ENCODE data around the gene CYB561D1. TPM values are rescaled to one million over a fixed set of nuclear protein-coding genes. Genes with fewer than 3 reads are reported as not detected.

Gene CYB561D1
- total RNA-seq, 1 donor: 10.5 TPM

DNA sequence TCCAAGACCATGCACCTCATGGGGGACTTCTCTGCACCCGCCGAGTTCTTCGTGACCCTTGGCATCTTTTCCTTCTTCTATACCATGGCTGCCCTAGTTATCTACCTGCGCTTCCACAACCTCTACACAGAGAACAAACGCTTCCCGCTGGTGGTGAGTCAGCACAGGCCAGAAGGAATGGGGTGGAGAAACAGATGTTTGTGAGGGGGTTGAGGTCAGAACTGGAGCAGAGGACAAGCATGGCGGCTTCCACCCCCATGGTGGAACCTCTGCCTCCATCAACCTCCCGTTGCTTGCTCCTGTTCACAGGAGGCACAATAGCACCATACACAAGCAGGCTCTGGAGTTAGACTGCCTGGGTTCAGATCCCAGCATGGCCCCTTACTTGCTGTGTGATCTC is 17.1 kb upstream of the CYB561D1 start:
- Histone ChIP-seq H3K9me3 (ENCODE audit: low read depth, low read length) (no peaks in the 10 kb centered on the region), H3K4me2 (ENCODE audit: insufficient read depth, low read length) (no peak overlapping the region), H3K27ac (ENCODE audit: low read depth, low read length) (no peak overlapping the region), H4K20me1 (ENCODE audit: insufficient read depth, low read length) (no peaks in the 10 kb centered on the region), H3K4me1 (ENCODE audit: insufficient read depth, low read length) (no peaks in the 10 kb centered on the region), H2AFZ (ENCODE audit: low read length) (no peak overlapping the region), H3K4me3 (ENCODE audit: insufficient read depth, low read length) (no peak overlapping the region), H3K36me3 (ENCODE audit: insufficient read depth, low read length) (no peaks in the 10 kb centered on the region), H3K79me2 (ENCODE audit: insufficient read depth, low read length) (no peaks in the 10 kb centered on the region), H3K27me3 (ENCODE audit: insufficient read depth, low read length) (peaks cover 21% of the 10 kb centered on the region)
- DNase-seq (ENCODE audit: insufficient read length, low spot score, missing footprints): peak; percentile 59
- TF ChIP-seq, protein P1, sequence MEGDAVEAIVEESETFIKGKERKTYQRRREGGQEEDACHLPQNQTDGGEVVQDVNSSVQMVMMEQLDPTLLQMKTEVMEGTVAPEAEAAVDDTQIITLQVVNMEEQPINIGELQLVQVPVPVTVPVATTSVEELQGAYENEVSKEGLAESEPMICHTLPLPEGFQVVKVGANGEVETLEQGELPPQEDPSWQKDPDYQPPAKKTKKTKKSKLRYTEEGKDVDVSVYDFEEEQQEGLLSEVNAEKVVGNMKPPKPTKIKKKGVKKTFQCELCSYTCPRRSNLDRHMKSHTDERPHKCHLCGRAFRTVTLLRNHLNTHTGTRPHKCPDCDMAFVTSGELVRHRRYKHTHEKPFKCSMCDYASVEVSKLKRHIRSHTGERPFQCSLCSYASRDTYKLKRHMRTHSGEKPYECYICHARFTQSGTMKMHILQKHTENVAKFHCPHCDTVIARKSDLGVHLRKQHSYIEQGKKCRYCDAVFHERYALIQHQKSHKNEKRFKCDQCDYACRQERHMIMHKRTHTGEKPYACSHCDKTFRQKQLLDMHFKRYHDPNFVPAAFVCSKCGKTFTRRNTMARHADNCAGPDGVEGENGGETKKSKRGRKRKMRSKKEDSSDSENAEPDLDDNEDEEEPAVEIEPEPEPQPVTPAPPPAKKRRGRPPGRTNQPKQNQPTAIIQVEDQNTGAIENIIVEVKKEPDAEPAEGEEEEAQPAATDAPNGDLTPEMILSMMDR (IDR thresholded peaks at IDR 0.05; ENCODE audit: extremely low read depth, low read depth, low read length): no peak

DNA sequence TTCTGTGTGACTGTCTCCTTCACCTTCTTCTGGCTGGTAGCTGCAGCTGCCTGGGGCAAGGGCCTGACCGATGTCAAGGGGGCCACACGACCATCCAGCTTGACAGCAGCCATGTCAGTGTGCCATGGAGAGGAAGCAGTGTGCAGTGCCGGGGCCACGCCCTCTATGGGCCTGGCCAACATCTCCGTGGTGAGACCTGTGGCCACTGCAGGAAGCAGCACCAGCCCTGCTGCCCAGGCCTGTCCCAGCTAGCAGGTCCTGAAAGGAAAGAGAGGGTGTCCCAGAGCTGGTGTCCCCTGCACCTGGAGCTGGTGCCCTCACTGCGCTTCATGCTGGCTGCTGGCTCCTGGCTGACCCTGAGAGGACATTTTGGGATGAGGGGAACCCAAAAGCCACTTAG is 16.1 kb upstream of the CYB561D1 start:
- H4K20me1 ChIP-seq (ENCODE audit: insufficient read depth, low read length): no peaks in the 10 kb centered on the region
- DNase-seq (ENCODE audit: insufficient read length, low spot score, missing footprints): no peak
- peaks cover under 1% of the 10 kb centered on the region for H3K4me1 ChIP-seq (ENCODE audit: insufficient read depth, low read length)
- H3K4me2 ChIP-seq (ENCODE audit: insufficient read depth, low read length): no peak overlapping the region
- no peak overlapping the region for H3K4me3 ChIP-seq (ENCODE audit: insufficient read depth, low read length)
- H3K36me3 ChIP-seq (ENCODE audit: insufficient read depth, low read length): no peaks in the 10 kb centered on the region
- H3K9me3 ChIP-seq (ENCODE audit: low read depth, low read length): no peaks in the 10 kb centered on the region
- TF ChIP-seq, protein P1 (IDR thresholded peaks at IDR 0.05; ENCODE audit: extremely low read depth, low read depth, low read length): no peak
- peaks cover 25% of the 10 kb centered on the region for H3K27me3 ChIP-seq (ENCODE audit: insufficient read depth, low read length)
- H3K79me2 ChIP-seq (ENCODE audit: insufficient read depth, low read length): no peaks in the 10 kb centered on the region
- H2AFZ ChIP-seq (ENCODE audit: low read length): no peak overlapping the region
- no peak overlapping the region for H3K27ac ChIP-seq (ENCODE audit: low read depth, low read length)

DNA sequence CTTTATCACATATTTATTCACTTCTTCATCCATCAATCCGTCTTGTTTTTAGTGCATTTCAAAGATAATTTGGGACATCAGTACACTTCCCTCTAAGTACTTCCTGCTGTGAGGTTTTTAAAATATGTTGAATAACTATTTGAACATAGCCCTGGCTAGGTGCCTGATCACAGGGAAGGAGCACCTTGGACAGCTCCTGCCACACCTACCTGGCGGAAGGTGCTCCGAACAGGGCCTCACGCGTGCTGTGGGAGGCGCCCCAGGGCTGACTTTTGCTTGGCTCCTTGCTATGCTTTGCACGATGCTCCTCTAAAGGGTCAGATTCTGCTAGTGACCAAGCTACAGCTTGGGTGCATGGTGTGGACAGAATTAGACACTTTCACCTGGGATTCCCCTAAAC is 15.1 kb upstream of the CYB561D1 start:
- Histone ChIP-seq H2AFZ (ENCODE audit: low read length) (no peak overlapping the region), H3K9me3 (ENCODE audit: low read depth, low read length) (no peaks in the 10 kb centered on the region), H3K36me3 (ENCODE audit: insufficient read depth, low read length) (no peaks in the 10 kb centered on the region), H3K27me3 (ENCODE audit: insufficient read depth, low read length) (peaks cover 23% of the 10 kb centered on the region), H3K4me2 (ENCODE audit: insufficient read depth, low read length) (no peak overlapping the region), H3K27ac (ENCODE audit: low read depth, low read length) (no peak overlapping the region), H3K4me1 (ENCODE audit: insufficient read depth, low read length) (peaks cover 7% of the 10 kb centered on the region), H3K79me2 (ENCODE audit: insufficient read depth, low read length) (no peaks in the 10 kb centered on the region), H4K20me1 (ENCODE audit: insufficient read depth, low read length) (no peaks in the 10 kb centered on the region), H3K4me3 (ENCODE audit: insufficient read depth, low read length) (no peak overlapping the region)
- TF ChIP-seq, protein P1 (IDR thresholded peaks at IDR 0.05; ENCODE audit: extremely low read depth, low read depth, low read length): no peak
- DNase-seq (ENCODE audit: insufficient read length, low spot score, missing footprints): peak; percentile 53

DNA sequence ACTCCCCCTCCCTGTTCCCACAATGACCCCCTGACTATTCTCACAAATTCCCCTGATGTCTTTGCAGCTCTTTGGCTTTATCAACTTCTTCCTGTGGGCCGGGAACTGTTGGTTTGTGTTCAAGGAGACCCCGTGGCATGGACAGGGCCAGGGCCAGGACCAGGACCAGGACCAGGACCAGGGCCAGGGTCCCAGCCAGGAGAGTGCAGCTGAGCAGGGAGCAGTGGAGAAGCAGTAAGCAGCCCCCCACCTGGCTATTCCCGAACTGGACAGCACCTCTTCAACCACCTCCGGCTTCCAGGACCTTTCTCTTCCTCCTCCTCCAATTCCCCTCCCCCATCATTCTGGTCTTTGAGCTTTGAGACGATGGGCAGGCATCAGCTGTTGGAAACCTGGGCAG is 14.6 kb upstream of the CYB561D1 start:
- H2AFZ ChIP-seq (ENCODE audit: low read length): no peak overlapping the region
- peaks cover 7% of the 10 kb centered on the region for H3K4me1 ChIP-seq (ENCODE audit: insufficient read depth, low read length)
- H3K4me2 ChIP-seq (ENCODE audit: insufficient read depth, low read length): no peak overlapping the region
- no peaks in the 10 kb centered on the region for H3K36me3 ChIP-seq (ENCODE audit: insufficient read depth, low read length)
- peaks cover 23% of the 10 kb centered on the region for H3K27me3 ChIP-seq (ENCODE audit: insufficient read depth, low read length)
- DNase-seq (ENCODE audit: insufficient read length, low spot score, missing footprints): no peak
- TF ChIP-seq, protein P1 (IDR thresholded peaks at IDR 0.05; ENCODE audit: extremely low read depth, low read depth, low read length): no peak
- no peaks in the 10 kb centered on the region for H3K9me3 ChIP-seq (ENCODE audit: low read depth, low read length)
- H4K20me1 ChIP-seq (ENCODE audit: insufficient read depth, low read length): no peaks in the 10 kb centered on the region
- no peak overlapping the region for H3K27ac ChIP-seq (ENCODE audit: low read depth, low read length)
- H3K79me2 ChIP-seq (ENCODE audit: insufficient read depth, low read length): peaks cover 2% of the 10 kb centered on the region
- H3K4me3 ChIP-seq (ENCODE audit: insufficient read depth, low read length): no peak overlapping the region

All from osteoblast (primary cell).